Spleen (tissue), 11 donors: ENCODE results near the gene SLC40A1. TPM values are rescaled to one million over a fixed set of nuclear protein-coding genes. Genes with fewer than 3 reads are reported as not detected.

Experiments used
- DNase-seq: peaks from one replicate; pipeline ENCODE4 v3.0.0-alpha.2; 2020
- H3K27ac ChIP-seq, 8 donors: fragments of 200-600 bp; sonication (generic) in 7 of 8; 1 replicate in 4 of 8; 2 replicates in 4 of 8; pipeline versions ENCODE4 v1.5.0 to v1.8.0; 2016 to 2021; ENCODE audit warnings: inconsistent platforms in 4 of 8, mild to moderate bottlenecking in 4 of 8, moderate library complexity in 1 of 8
- H3K27me3 ChIP-seq, 7 donors: fragments of 200-600 bp; sonication (generic) in 6 of 7; replicated peaks in 1 of 7; 1 replicate in 4 of 7; 2 replicates in 3 of 7; pipeline versions ENCODE4 v1.5.0 to v1.8.0; 2016 to 2021; ENCODE audit warnings: inconsistent platforms in 3 of 7, mild to moderate bottlenecking in 1 of 7
- H3K36me3 ChIP-seq, 6 donors: fragments of 200-600 bp; sonication (generic) in 5 of 6; 1 replicate in 4 of 6; 2 replicates in 2 of 6; pipeline versions ENCODE4 v1.5.0 to v1.8.0; 2016 to 2021; ENCODE audit warnings: inconsistent platforms in 2 of 6
- H3K4me1 ChIP-seq, 6 donors: fragments of 200-600 bp; sonication (generic) in 5 of 6; 1 replicate in 3 of 6; 2 replicates in 3 of 6; pipeline versions ENCODE4 v1.5.0 to v1.8.0; 2016 to 2021; ENCODE audit warnings: inconsistent platforms in 3 of 6
- H3K4me3 ChIP-seq, 8 donors: fragments of 200-600 bp; sonication (generic) in 7 of 8; 1 replicate in 4 of 8; 2 replicates in 4 of 8; pipeline versions ENCODE4 v1.5.0 to v1.8.0; 2016 to 2021; ENCODE audit warnings: inconsistent platforms in 4 of 8, mild to moderate bottlenecking in 4 of 8, moderate library complexity in 2 of 8
- H3K9me3 ChIP-seq, 8 donors: fragments of 200-600 bp; sonication (generic) in 7 of 8; 1 replicate in 4 of 8; 2 replicates in 4 of 8; pipeline versions ENCODE4 v1.5.0 to v1.8.0; 2016 to 2021; ENCODE audit warnings: inconsistent platforms in 4 of 8
- CTCF ChIP-seq, 11 experiments: fragments of 200-600 bp in 7 of 11; fragments of 450-650 bp in 4 of 11; sonication (generic) in 4 of 11; IDR thresholded peaks in 8 of 11; conservative IDR thresholded peaks in 3 of 11; 1 replicate in 7 of 11; 2 replicates in 4 of 11; pipeline versions ENCODE4 v1.4.0 to v1.8.0; 2016 to 2021; ENCODE audit warnings: antibody characterized with exemption in 11 of 11, inconsistent platforms in 4 of 11, mild to moderate bottlenecking in 1 of 11
- POLR2A ChIP-seq, 3 donors: fragments of 450-650 bp; IDR thresholded peaks; one replicate each; pipeline ENCODE4 v1.5.1; 2017; ENCODE audit warnings: antibody characterized with exemption in 3 of 3, mild to moderate bottlenecking in 1 of 3
- POLR2AphosphoS5 ChIP-seq, 3 donors: sonication (generic); formaldehyde crosslinking; IDR thresholded peaks; one replicate each; pipeline ENCODE4 v1.5.1; 2017; ENCODE audit warnings: antibody characterized with exemption in 3 of 3
- WGBS, 5 donors: extraction: QIAGEN DNeasy Blood & Tissue Kit in 3 of 5; methylation state at CpG; one replicate each; pipeline versions ENCODE4 v1.1.5 to v1.1.7; 2013 to 2018; 5-methylcytosine and 5-hydroxymethylcytosine counted together
- intact Hi-C: fragments of 100-400 bp; cut with DNase I; formaldehyde crosslinking; loops from one replicate; pipeline ENCODE4 v1.15.0; 2023; ENCODE audit warnings: low total_unique reads
- polyA plus RNA-seq, 3 donors: library from polyadenylated mRNA; stranded (reverse); fragments of 200-250 nt; gene quantifications; one replicate each; pipeline ENCODE4 v1.2.1, GENCODE V29; 2013
- total RNA-seq, 7 donors: library from RNA; depleted of rRNA in 3 of 7; stranded (reverse); fragments of >200 nt in 3 of 7; fragmentation: NEBNext Ultra II Directional in 4 of 7; extraction: Animal tissue kit (Norgen Biotek cat#: 25700) in 4 of 7; gene quantifications; one replicate each; pipeline versions ENCODE4 v1.1.0 to v1.2.1, GENCODE V29; 2016 to 2021
- donor health status: healthy with polysubstance abuse.
- donor health status: DM: no; HTN: no; CAD: no; lungs with moderate emphysema.
- donor health status: DM: no; HTN: no; CAD: no.
- donor health status: Bipolar disorder and iron deficiency.
- donor health status: healthy.
- donor health status: DM: no; HTN: no; CAD: no.
- donor health status: DM: yes; HTN: yes; CAD: no.

SLC40A1 gene
- total and polyA plus RNA-seq, 10 donors: 55.7 to 843 (median 455) TPM

GRCh38 chr2:189536830-189537229 is 43.8 kb downstream of the SLC40A1 start:
- Histone ChIP-seq H3K4me1 (no peaks in the 10 kb centered on the region), H3K9me3 (no peaks in the 10 kb centered on the region), H3K27me3 (no peaks in the 10 kb centered on the region), H3K4me3 (no peak overlapping the region), H3K36me3 (no peaks in the 10 kb centered on the region), H3K27ac (no peak overlapping the region)
- TF ChIP-seq POLR2A (IDR thresholded peaks at IDR 0.05): no peak
- TF ChIP-seq CTCF (IDR thresholded peaks at IDR 0.05 in 8 of 11, conservative IDR thresholded peaks at IDR 0.05 in 3 of 11): no peak
- no peak for TF ChIP-seq POLR2AphosphoS5 (IDR thresholded peaks at IDR 0.05)
- intact Hi-C loops: no loop called here
- WGBS, 5 donors: 83 to 96% (median 86%) methylated on average over 3 of the region's 3 CpGs
- DNase-seq: no peak

DNA sequence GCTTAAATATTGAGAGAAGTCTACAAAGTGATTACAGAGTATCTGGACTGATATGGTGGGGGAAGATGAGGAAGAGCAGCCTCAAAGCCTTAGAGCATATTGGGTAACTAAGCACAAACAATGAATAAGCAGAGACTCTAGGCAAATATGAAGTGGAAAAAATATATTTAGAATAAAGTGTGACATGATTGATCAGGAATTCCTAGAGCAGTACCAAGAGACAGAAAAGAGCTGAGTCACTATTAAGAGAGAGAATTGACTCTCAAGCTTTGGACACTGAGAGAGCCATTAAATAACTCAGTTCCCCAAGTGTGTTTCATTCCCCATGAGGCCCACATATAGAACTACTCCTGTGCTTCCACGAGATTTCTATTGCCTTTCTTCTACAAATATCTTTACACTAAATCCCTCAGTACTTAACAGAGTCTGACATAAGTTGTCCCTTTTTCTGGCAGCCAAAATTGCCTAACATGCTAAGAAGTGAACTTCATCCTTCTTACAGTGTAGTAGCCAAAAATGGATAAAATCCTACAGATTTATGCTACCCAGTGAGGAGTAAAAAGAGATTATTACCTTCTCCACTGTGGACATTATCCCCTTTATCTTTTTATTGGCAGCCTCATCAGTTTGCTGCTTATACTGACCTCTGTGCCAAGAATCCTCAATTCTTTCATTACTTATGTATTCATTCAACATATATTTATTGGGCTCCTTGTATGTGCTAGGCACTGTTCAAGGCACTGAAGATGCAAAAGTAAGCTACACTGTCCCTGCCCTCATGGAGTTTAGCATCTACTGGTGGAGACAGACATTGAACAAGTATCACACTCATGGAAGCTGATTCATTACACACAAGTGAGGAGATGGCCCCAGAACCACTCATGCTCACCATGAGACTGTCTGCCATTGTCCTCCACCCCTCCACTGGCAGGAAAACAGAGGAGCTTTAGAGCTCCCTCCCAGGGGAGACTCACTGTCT is 45.4 kb downstream of the SLC40A1 start:
- H3K27me3 ChIP-seq: no peaks in the 10 kb centered on the region
- no peaks in the 10 kb centered on the region for H3K36me3 ChIP-seq
- intact Hi-C loops: no loop called here
- no peaks in the 10 kb centered on the region for H3K9me3 ChIP-seq
- H3K4me3 ChIP-seq: no peak overlapping the region
- WGBS, 5 donors: 50 to 68% (median 64%) methylated on average over 1 of the region's 1 CpG
- no peak for DNase-seq
- H3K27ac ChIP-seq: peak overlapping the region in 5 of 8 donors; percentile 40 to 64 (median 56)
- no peak for TF ChIP-seq POLR2AphosphoS5 (IDR thresholded peaks at IDR 0.05)
- no peak for TF ChIP-seq POLR2A (IDR thresholded peaks at IDR 0.05)
- TF ChIP-seq CTCF (IDR thresholded peaks at IDR 0.05 in 8 of 11, conservative IDR thresholded peaks at IDR 0.05 in 3 of 11): no peak
- H3K4me1 ChIP-seq: no peaks in the 10 kb centered on the region

DNA sequence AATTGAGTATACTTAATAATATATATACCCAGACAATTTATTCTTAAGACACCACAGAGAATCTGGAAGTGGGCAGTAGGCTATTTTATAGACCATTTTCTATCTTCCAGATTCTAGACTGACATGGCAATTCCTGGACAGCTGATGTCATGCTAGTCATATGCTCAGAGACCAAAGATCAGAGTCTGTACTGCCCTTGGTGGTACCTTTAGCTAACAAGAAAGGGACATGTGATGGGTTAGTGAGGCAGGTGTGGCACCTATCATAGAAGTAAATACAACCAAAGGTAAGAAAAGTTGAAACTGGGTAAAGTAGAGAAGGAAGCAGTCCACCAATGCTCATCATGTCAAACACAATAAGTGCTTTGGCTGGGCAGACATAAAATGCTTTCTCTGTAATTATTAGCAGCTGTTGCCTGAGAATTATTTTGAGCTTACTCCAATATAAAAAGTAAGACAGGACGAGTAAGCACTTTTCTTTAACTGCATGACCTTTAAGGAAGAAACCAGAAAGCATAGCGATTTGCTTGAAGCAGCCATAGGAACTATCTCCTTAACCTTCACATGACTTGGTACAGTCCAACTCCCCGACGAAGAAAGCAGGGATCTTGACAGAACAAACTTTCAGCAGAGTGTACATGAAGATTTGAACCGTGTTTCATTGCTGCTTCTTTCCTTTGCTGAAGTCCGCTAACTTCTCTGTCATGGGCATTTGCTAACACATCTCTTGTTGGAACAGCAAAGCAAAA is 47.1 kb downstream of the SLC40A1 start:
- no peak for DNase-seq
- no peaks in the 10 kb centered on the region for H3K9me3 ChIP-seq
- 60 to 81% (median 77%) methylated on average over 6 of the region's 6 CpGs for WGBS, 5 donors
- H3K4me1 ChIP-seq: peaks cover 0 to under 1% (median 0%) of the 10 kb centered on the region in 6 donors
- H3K27me3 ChIP-seq: no peaks in the 10 kb centered on the region
- no peak overlapping the region for H3K4me3 ChIP-seq
- H3K36me3 ChIP-seq: no peaks in the 10 kb centered on the region
- H3K27ac ChIP-seq: peak overlapping the region in 5 of 8 donors; percentile 40 to 66 (median 56)
- TF ChIP-seq CTCF (IDR thresholded peaks at IDR 0.05 in 8 of 11, conservative IDR thresholded peaks at IDR 0.05 in 3 of 11): no peak
- TF ChIP-seq POLR2A (IDR thresholded peaks at IDR 0.05): no peak
- no peak for TF ChIP-seq POLR2AphosphoS5 (IDR thresholded peaks at IDR 0.05)
- intact Hi-C loops: no loop called here
